Natural killer cell (primary cell): ENCODE measurements around the gene TOMM20L. TPM values are rescaled to one million over a fixed set of nuclear protein-coding genes. Genes with fewer than 3 reads are reported as not detected.
A peak's percentile ranks its signal among the peaks of the same experiment; 100 is the strongest.

ENCODE experiments used
- ATAC-seq, 3 donors: fragments of 150-1000 bp in 2 of 3; fragments of 200-7000 bp in 1 of 3; cut with Tn5 transposase; 1 replicate in 1 of 3; 2 replicates in 2 of 3; pipeline ENCODE4 v1.10.0; 2021; ENCODE audit warnings: mild to moderate bottlenecking in 2 of 3, moderate library complexity in 2 of 3
- DNase-seq, 2 donors: peaks; one replicate each; pipeline versions ENCODE4 v3.0.0 to v3.0.0-alpha.2; 2013 to 2021; ENCODE audit warnings: mixed read lengths in 1 of 2
- H3K27ac ChIP-seq: one replicate; pipeline ENCODE4 v1.5.1; 2013; ENCODE audit warnings: mild to moderate bottlenecking, low read length
- H3K27me3 ChIP-seq: one replicate; pipeline ENCODE4 v1.6.1; 2013; ENCODE audit warnings: low read length; ENCODE audit not compliant: control insufficient read depth, insufficient read depth
- H3K36me3 ChIP-seq: one replicate; pipeline ENCODE4 v1.6.1; 2013; ENCODE audit warnings: low read length; ENCODE audit not compliant: control insufficient read depth, insufficient read depth
- H3K4me1 ChIP-seq: one replicate; pipeline ENCODE4 v1.6.1; 2013; ENCODE audit warnings: low read length; ENCODE audit not compliant: control insufficient read depth, insufficient read depth
- H3K4me3 ChIP-seq: one replicate; pipeline ENCODE4 v1.5.1; 2013; ENCODE audit warnings: low read length
- H3K9me3 ChIP-seq: one replicate; pipeline ENCODE4 v1.6.1; 2013; ENCODE audit warnings: low read length; ENCODE audit not compliant: control insufficient read depth, insufficient read depth
- H3K27ac Mint-ChIP-seq, 2 donors: one replicate each; pipeline ENCODE4 v1.8.0; 2022; ENCODE audit warnings: mild to moderate bottlenecking in 2 of 2, mixed read lengths in 2 of 2, moderate library complexity in 1 of 2
- H3K27me3 Mint-ChIP-seq, 2 donors: one replicate each; pipeline ENCODE4 v1.8.0; 2022; ENCODE audit warnings: low read depth in 2 of 2, mixed read lengths in 2 of 2
- H3K36me3 Mint-ChIP-seq: one replicate; pipeline ENCODE4 v1.8.0; 2022; ENCODE audit warnings: mixed read lengths
- H3K4me1 Mint-ChIP-seq, 2 donors: one replicate each; pipeline ENCODE4 v1.8.0; 2022; ENCODE audit warnings: mixed read lengths in 2 of 2
- H3K4me3 Mint-ChIP-seq: one replicate; pipeline ENCODE4 v1.8.0; 2022; ENCODE audit warnings: mild to moderate bottlenecking, moderate library complexity, mixed read lengths
- H3K9me3 Mint-ChIP-seq, 2 donors: one replicate each; pipeline ENCODE4 v1.8.0; 2022; ENCODE audit warnings: mixed read lengths in 2 of 2
- CTCF ChIP-seq: fragments of 200-600 bp; IDR thresholded peaks from one replicate; pipeline ENCODE4 v1.8.0; 2022; ENCODE audit warnings: antibody characterized with exemption
- WGBS: methylation state at CpG from one replicate; pipeline ENCODE4 v1.1.7; 2013; ENCODE audit warnings: missing lambda C conversion rate; ENCODE audit not compliant: insufficient coverage; 5-methylcytosine and 5-hydroxymethylcytosine counted together
- intact Hi-C: fragments of 100-400 bp; cut with micrococcal nuclease; formaldehyde crosslinking; loops from one replicate; pipeline ENCODE4 v1.14.2; 2022
- total RNA-seq, 4 donors: library from RNA; stranded (reverse); fragments of 120-200 nt in 1 of 4; gene quantifications; one replicate each; pipeline versions ENCODE4 v1.2.3 to v1.2.4, GENCODE V29; 2013 to 2022

The TOMM20L gene
- under 1 TPM in 1 of 3 donors, not detected in 2; 0.66 TPM for total RNA-seq
- total RNA-seq (2013), result 0.54 TPM

GRCh38 chr14:58395812-58396788 lies at the start of gene TOMM20L:
Gene TOMM20L, plus strand, starts transcription at chr14:58395930. Its CDS starts 28 bp downstream, at chr14:58395958.
- Mint-ChIP-seq H3K36me3 (no peaks in the 10 kb centered on the region), H3K27ac (peak within 1 kb of the TSS; percentile 77 to 86), H3K4me3 (peak within 1 kb of the TSS; percentile 87), H3K27me3 (no peaks in the 10 kb centered on the region), H3K9me3 (no peaks in the 10 kb centered on the region), H3K4me1 (peaks cover 5 to 17% of the 10 kb centered on the region in 2 donors)
- Histone ChIP-seq H3K36me3 (no peaks in the 10 kb centered on the region), H3K4me1 (peaks cover 15% of the 10 kb centered on the region), H3K27me3 (no peaks in the 10 kb centered on the region), H3K4me3 (peak within 1 kb of the TSS; percentile 67), H3K9me3 (no peaks in the 10 kb centered on the region), H3K27ac (peak within 1 kb of the TSS; percentile 81)
- intact Hi-C loops, result loop anchor here (10.0 kb wide), 2 partner anchors 151 to 291 kb away; partner anchors contain the start of gene PSMA3
- 7% methylated on average over 80 of the region's 86 CpGs for WGBS
- DNase-seq, result peak; percentile 78 to 84
- ATAC-seq, result peak; percentile 91 to 92 (median 92)
- TF ChIP-seq CTCF, result peak; percentile 88

- peak in 2 of 3 donors; percentile 36 for ATAC-seq
- no peaks in the 10 kb centered on the region for H3K4me1 ChIP-seq
- H3K4me3 Mint-ChIP-seq, result peak overlapping the region; percentile 78
- intact Hi-C loops, result no loop called here
- WGBS, result 37% methylated on average over 3 of the region's 4 CpGs
- no peak for TF ChIP-seq CTCF
- H3K9me3 Mint-ChIP-seq, result no peaks in the 10 kb centered on the region
- DNase-seq, result peak in 1 of 2 donors; percentile 35
- peak overlapping the region; percentile 38 for H3K27ac ChIP-seq
- no peaks in the 10 kb centered on the region for H3K27me3 Mint-ChIP-seq
- peaks cover 19 to 22% of the 10 kb centered on the region in 2 donors for H3K4me1 Mint-ChIP-seq
- H3K36me3 Mint-ChIP-seq, result peaks cover 29% of the 10 kb centered on the region
- no peaks in the 10 kb centered on the region for H3K9me3 ChIP-seq
- no peaks in the 10 kb centered on the region for H3K27me3 ChIP-seq
- H3K36me3 ChIP-seq, result peaks cover 57% of the 10 kb centered on the region
- H3K4me3 ChIP-seq, result no peak overlapping the region
- peak overlapping the region; percentile 78 to 85 for H3K27ac Mint-ChIP-seq
These were observed 42.0 kb upstream of the TOMM20L start for GRCh38 chr14:58353516-58354299.

GRCh38 chr14:58354808-58355207 lies 40.9 kb upstream of the TOMM20L start:
- ATAC-seq (no peak), DNase-seq (no peak)
- H3K4me3 Mint-ChIP-seq, result peak overlapping the region; percentile 2
- H3K36me3 Mint-ChIP-seq, result peaks cover 24% of the 10 kb centered on the region
- WGBS, result 33% methylated on average over 2 of the region's 2 CpGs
- H3K9me3 ChIP-seq, result no peaks in the 10 kb centered on the region
- no peak overlapping the region for H3K4me3 ChIP-seq
- peaks cover 57% of the 10 kb centered on the region for H3K36me3 ChIP-seq
- peak overlapping the region; percentile 78 to 85 for H3K27ac Mint-ChIP-seq
- H3K27ac ChIP-seq, result no peak overlapping the region
- H3K9me3 Mint-ChIP-seq, result no peaks in the 10 kb centered on the region
- H3K4me1 ChIP-seq, result no peaks in the 10 kb centered on the region
- peaks cover 19 to 22% of the 10 kb centered on the region in 2 donors for H3K4me1 Mint-ChIP-seq
- no peaks in the 10 kb centered on the region for H3K27me3 ChIP-seq
- intact Hi-C loops, result no loop called here
- TF ChIP-seq CTCF, result no peak
- no peaks in the 10 kb centered on the region for H3K27me3 Mint-ChIP-seq
